ENCODE data around the gene DUSP18. TPM values are rescaled to one million over a fixed set of nuclear protein-coding genes. Genes with fewer than 3 reads are reported as not detected.
A peak's percentile ranks its signal among the peaks of the same experiment; 100 is the strongest.

The DUSP18 gene
- total and polyA plus RNA-seq, 9 of the 15 experiments (the other 6 are each of a cell fraction or from before 2014, with no cell fraction given), result 1.00 to 3.7 (median 1.5) TPM

DNA sequence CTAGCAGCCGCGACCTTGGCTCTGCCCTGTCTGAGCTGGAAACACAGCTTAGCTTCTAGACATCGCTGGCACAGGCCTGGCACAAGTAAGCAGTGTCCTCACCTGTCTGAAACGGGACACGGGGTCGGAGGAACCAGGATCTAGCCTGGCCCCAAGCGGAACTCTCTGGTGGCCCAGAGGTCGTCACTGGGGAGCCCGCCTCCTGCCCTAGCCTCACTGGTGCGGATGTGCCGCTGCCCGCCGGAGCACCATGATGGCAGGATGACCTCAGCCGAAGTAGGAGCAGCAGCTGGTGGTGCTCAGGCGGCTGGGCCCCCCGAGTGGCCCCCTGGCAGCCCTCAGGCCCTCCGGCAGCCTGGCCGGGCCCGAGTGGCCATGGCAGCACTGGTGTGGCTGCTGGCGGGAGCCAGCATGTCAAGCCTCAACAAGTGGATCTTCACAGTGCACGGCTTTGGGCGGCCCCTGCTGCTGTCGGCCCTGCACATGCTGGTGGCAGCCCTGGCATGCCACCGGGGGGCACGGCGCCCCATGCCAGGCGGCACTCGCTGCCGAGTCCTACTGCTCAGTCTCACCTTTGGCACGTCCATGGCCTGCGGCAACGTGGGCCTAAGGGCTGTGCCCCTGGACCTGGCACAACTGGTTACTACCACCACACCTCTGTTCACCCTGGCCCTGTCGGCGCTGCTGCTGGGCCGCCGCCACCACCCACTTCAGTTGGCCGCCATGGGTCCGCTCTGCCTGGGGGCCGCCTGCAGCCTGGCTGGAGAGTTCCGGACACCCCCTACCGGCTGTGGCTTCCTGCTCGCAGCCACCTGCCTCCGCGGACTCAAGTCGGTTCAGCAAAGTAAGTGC lies 31.2 kb downstream of the DUSP18 start:
- POLR2A ChIA-PET, result interaction anchor here (0.6 to 2.1 kb wide), 4 partner anchors 8 to 191 kb away, joined by 3 to 5 read pairs (median 4); no protein-coding TSS in a partner anchor
- Histone ChIP-seq H3K4me3 (peak overlapping the region; percentile 39), H4K20me1 (replicated peaks; ENCODE audit: control insufficient read depth, insufficient read depth, low read length) (no peaks in the 10 kb centered on the region), H3K4me1 (replicated peaks in 1 of 2; ENCODE audit: control insufficient read depth in 2 of 2, insufficient read depth in 2 of 2, low read length in 2 of 2) (peaks cover 5 to 32% of the 10 kb centered on the region in 2 experiments; a peak in 4 of 5 replicates), H3K27me3 (ENCODE audit: control insufficient read depth in 2 of 2, insufficient read depth in 2 of 2, low read length in 2 of 2) (no peaks in the 10 kb centered on the region), H3K4me2 (ENCODE audit: insufficient read depth, low read length) (peak overlapping the region; percentile 75), H2AFZ (ENCODE audit: low read depth, low read length) (peak overlapping the region; percentile 93), H3K79me2 (ENCODE audit: control insufficient read depth, insufficient read depth, low read length) (no peaks in the 10 kb centered on the region), H3K9ac (ENCODE audit: insufficient read depth in 1 of 2, low read depth in 2 of 2, low read length in 2 of 2) (peak overlapping the region; percentile 51 to 92), H3K9me3 (replicated peaks; ENCODE audit: control insufficient read depth, insufficient read depth, low read depth, low read length) (no peaks in the 10 kb centered on the region), H3K27ac (ENCODE audit: extremely low read depth, low read depth, low read length) (no peak overlapping the region; the same call in 2 of the 3 replicates), H3K36me3 (ENCODE audit: control insufficient read depth, insufficient read depth, low read length) (no peaks in the 10 kb centered on the region), H3K9me1 (ENCODE audit: control insufficient read depth, insufficient read depth, low read length) (no peaks in the 10 kb centered on the region)
- BruUV-seq (replicated peaks), result TSS peak; percentile 55
- peak in 1 of 4 experiments; percentile 3 for DNase-seq (ENCODE audit: extremely low read depth in 1 of 4, low spot score in 3 of 4)
- no peak for ATAC-seq
- FAIRE-seq, result no peak
- intact Hi-C loops (cut with micrococcal nuclease), result no loop called here
- WGBS (ENCODE audit: insufficient coverage, low coverage, missing lambda C conversion rate), result 68% methylated on average over 23 of the region's 45 CpGs
- peak; percentile 70; the same call in 1 of the 2 replicates for TF ChIP-seq HNRNPL (IDR thresholded peaks at IDR 0.05; ENCODE audit: low read depth, low read length)
- no peak for TF ChIP-seq NBN (IDR thresholded peaks at IDR 0.05; ENCODE audit: low read depth)
- TF ChIP-seq, protein P1, sequence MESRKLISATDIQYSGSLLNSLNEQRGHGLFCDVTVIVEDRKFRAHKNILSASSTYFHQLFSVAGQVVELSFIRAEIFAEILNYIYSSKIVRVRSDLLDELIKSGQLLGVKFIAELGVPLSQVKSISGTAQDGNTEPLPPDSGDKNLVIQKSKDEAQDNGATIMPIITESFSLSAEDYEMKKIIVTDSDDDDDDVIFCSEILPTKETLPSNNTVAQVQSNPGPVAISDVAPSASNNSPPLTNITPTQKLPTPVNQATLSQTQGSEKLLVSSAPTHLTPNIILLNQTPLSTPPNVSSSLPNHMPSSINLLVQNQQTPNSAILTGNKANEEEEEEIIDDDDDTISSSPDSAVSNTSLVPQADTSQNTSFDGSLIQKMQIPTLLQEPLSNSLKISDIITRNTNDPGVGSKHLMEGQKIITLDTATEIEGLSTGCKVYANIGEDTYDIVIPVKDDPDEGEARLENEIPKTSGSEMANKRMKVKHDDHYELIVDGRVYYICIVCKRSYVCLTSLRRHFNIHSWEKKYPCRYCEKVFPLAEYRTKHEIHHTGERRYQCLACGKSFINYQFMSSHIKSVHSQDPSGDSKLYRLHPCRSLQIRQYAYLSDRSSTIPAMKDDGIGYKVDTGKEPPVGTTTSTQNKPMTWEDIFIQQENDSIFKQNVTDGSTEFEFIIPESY (CRISPR knock-in tag; IDR thresholded peaks at IDR 0.05), result peak; percentile 74
- no peak for TF ChIP-seq ZNF717 (CRISPR knock-in tag; IDR thresholded peaks at IDR 0.05)
- CTCF ChIA-PET (ENCODE audit: low intra/inter-chr PET ratio), result no interaction called here
- in situ Hi-C loops (cut with MboI), result no loop called here

Measured in K562 (cell line).